ENCODE data around the gene SPECC1.

DNA sequence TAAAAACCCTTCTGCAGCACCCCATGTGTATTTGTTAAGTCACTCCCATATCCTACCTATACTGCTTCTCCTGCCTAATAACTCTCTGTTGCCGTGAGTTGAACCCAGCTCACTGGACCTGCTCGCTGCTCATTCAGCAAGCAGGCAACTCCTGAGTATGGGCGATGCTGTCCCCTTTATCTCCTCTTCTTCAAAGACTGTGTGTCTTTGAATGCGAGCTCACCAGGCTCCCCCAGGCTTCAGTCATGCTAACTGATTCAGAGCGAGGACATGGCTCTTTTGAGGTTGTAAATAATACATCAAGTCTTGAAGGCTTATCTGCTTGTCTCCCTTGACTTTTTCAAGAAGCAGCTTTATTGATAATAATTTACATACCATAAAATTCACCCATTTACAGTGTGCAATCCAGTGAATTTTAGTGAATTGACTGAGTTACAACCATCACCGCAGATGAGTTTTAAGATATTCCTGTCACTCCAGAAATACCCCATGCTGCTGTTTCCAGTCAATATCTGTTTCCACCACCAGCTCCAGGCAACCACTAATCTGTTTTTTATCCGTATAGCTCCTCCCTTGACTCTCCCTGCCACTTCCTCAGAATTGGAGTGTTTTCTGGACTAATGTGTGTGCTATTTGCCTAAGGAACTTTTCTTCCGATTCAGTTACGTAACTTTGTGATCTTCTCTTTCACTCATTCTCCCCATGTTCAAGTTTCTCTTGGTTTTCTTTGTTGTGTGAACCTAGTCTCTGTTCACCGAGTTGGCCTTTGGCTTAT is 132.2 kb downstream of the SPECC1 start:
- TF ChIP-seq CTCF (conservative IDR thresholded peaks at IDR 0.05; ENCODE audit: low read depth, low read length): no peak
- TF ChIP-seq POLR2A (IDR thresholded peaks at IDR 0.05; ENCODE audit: low read depth, low read length): no peak
- no peak for TF ChIP-seq CEBPB (IDR thresholded peaks at IDR 0.05; ENCODE audit: low read depth, low read length)
- TF ChIP-seq RCOR1 (IDR thresholded peaks at IDR 0.05; ENCODE audit: insufficient replicate concordance, low read length): no peak
- TF ChIP-seq MAFK (IDR thresholded peaks at IDR 0.05; ENCODE audit: low read depth, low read length): no peak
- TF ChIP-seq RFX5 (IDR thresholded peaks at IDR 0.05; ENCODE audit: low read depth, low read length): no peak
- no peak for TF ChIP-seq USF2 (IDR thresholded peaks at IDR 0.05; ENCODE audit: low read depth, low read length)
- TF ChIP-seq BHLHE40 (IDR thresholded peaks at IDR 0.05; ENCODE audit: low read depth, low read length): no peak
- TF ChIP-seq SMC3 (IDR thresholded peaks at IDR 0.05; ENCODE audit: low read depth, low read length): no peak
- no peak for TF ChIP-seq NFE2L2 (IDR thresholded peaks at IDR 0.05; ENCODE audit: low read depth, low read length)
- no peak for TF ChIP-seq FOS (IDR thresholded peaks at IDR 0.05; ENCODE audit: low read depth, low read length)

Measured in IMR-90 (cell line).